OCI-LY3 (cell line): ENCODE results near the gene CLN3.

ENCODE experiments used
- H2AFZ ChIP-seq: fragments of 200-600, 300-600 bp; shearing (Covaris generic); 2 replicates; pipeline ENCODE4 v1.6.0; 2014; ENCODE audit warnings: antibody characterized with exemption, low read depth, low read length
- H3K27ac ChIP-seq: fragments of 200-600, 300-600 bp; sonication (generic); 2 replicates; pipeline ENCODE4 v1.5.1; 2014; ENCODE audit warnings: mild to moderate bottlenecking, low read length, moderate library complexity, mixed read lengths
- H3K27me3 ChIP-seq: fragments of 200-600, 300-600 bp; sonication (generic); 2 replicates; pipeline ENCODE4 v1.6.1; 2014; ENCODE audit warnings: low read depth, low read length, mixed read lengths
- H3K36me3 ChIP-seq: fragments of 200-600, 300-600 bp; sonication (generic); replicated peaks from 2 replicates; pipeline ENCODE3; 2014; ENCODE audit warnings: low read depth, low read length, mixed read lengths
- H3K4me1 ChIP-seq: fragments of 300-600, 200-600 bp; sonication (generic); 2 replicates; pipeline ENCODE4 v1.6.1; 2014; ENCODE audit warnings: low read length, mixed read lengths
- H3K4me2 ChIP-seq: fragments of 200-600, 300-600 bp; sonication (generic); 2 replicates; pipeline ENCODE4 v1.6.1; 2014; ENCODE audit warnings: low read length, mixed read lengths
- H3K4me3 ChIP-seq: fragments of 300-600, 200-600 bp; sonication (generic); 2 replicates; pipeline ENCODE4 v1.5.1; 2014; ENCODE audit warnings: antibody characterized with exemption, mild to moderate bottlenecking, low read length, moderate library complexity
- H3K79me2 ChIP-seq: fragments of 300-600, 200-600 bp; shearing (Covaris generic); 2 replicates; pipeline ENCODE4 v1.6.1; 2014; ENCODE audit warnings: mild to moderate bottlenecking, low read length, mixed read lengths
- H3K9ac ChIP-seq: fragments of 300-600, 200-600 bp; shearing (Covaris generic); 2 replicates; pipeline ENCODE4 v1.6.0; 2014; ENCODE audit warnings: mild to moderate bottlenecking, low read length, moderate library complexity
- H3K9me3 ChIP-seq: fragments of 200-600, 300-600 bp; shearing (Covaris generic); 2 replicates; pipeline ENCODE4 v1.6.1; 2014; ENCODE audit warnings: low read length, mixed read lengths; ENCODE audit not compliant: insufficient read depth
- H4K20me1 ChIP-seq: fragments of 200-600, 300-600 bp; sonication (generic); 2 replicates; pipeline ENCODE4 v1.6.1; 2016; ENCODE audit warnings: low read length, mixed read lengths; ENCODE audit not compliant: insufficient read depth
- EZH2phosphoT487 ChIP-seq: fragments of 200-600 bp; shearing (Covaris generic); IDR thresholded peaks from 2 replicates; pipeline ENCODE4 v1.6.1; 2018; ENCODE audit warnings: antibody characterized with exemption, mixed run types, low read depth
- TF ChIP-seq, protein P1 (sequence below): fragments of 200-600, 300-600 bp; sonication (generic); IDR thresholded peaks from 2 replicates; pipeline ENCODE4 v1.5.1; 2014; ENCODE audit warnings: antibody characterized with exemption, low read length, low read depth

The CLN3 gene

DNA sequence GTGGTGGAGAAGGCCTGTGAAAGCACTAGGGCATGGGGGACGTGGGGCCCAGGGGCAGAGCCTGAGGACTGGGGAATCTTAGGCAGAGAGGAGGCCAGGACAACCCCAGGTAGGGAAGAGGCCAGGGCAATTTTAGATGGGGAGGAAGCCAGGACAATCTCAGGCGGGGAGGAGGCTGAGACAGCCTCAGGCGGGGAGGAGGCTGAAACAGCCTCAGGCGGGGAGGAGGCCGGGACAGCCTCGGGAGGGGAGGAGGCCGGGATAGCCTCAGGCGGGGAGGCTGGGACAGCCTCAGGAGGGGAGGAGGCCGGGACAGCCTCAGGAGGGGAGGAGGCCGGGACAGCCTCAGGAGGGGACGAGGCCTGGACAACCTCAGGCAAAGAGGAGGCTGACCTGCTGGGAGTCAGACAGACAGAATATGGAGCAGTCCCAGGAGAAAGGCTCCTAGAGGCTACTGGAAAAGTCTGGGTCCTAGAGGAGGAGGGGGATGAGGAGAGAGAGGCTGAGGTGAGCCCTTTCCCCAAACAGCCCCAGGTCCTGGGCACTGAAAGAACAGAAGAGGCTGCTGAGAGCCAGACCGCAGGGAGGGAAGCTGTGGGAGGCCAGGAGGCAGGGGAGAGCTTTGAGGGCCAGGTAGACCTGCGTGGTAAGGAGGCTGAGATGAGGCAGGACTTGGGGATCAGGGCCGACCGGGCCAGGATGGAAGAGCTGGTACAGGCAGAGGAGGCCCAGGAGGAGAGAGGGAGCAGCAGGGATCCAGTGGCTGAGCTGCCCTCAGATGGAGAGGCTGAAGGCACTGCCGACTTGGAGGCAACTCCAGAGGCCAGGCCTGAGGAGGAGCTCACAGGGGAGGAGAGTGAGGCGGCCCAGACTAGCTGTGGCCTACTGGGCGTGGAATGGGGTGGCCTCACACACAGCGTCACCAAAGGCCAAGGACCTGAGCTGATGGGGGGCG, 4.2 kb upstream of the CLN3 start:
- peak overlapping the region; percentile 96; the same call in 1 of the 2 replicates for H3K27ac ChIP-seq
- H3K4me2 ChIP-seq = 0 out of 2 replicates have a peak overlapping the region, but pooled peaks have one; percentile 99
- peaks cover 11% of the 10 kb centered on the region for H3K36me3 ChIP-seq
- no peaks in the 10 kb centered on the region for H3K27me3 ChIP-seq
- no peak overlapping the region for H2AFZ ChIP-seq
- H3K79me2 ChIP-seq = no peaks in the 10 kb centered on the region
- TF ChIP-seq, protein P1, sequence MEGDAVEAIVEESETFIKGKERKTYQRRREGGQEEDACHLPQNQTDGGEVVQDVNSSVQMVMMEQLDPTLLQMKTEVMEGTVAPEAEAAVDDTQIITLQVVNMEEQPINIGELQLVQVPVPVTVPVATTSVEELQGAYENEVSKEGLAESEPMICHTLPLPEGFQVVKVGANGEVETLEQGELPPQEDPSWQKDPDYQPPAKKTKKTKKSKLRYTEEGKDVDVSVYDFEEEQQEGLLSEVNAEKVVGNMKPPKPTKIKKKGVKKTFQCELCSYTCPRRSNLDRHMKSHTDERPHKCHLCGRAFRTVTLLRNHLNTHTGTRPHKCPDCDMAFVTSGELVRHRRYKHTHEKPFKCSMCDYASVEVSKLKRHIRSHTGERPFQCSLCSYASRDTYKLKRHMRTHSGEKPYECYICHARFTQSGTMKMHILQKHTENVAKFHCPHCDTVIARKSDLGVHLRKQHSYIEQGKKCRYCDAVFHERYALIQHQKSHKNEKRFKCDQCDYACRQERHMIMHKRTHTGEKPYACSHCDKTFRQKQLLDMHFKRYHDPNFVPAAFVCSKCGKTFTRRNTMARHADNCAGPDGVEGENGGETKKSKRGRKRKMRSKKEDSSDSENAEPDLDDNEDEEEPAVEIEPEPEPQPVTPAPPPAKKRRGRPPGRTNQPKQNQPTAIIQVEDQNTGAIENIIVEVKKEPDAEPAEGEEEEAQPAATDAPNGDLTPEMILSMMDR = no peak
- no peak for TF ChIP-seq EZH2phosphoT487
- no peak overlapping the region for H3K4me3 ChIP-seq
- H3K4me1 ChIP-seq = peaks cover 42% of the 10 kb centered on the region
- H3K9me3 ChIP-seq = no peaks in the 10 kb centered on the region
- no peak overlapping the region for H3K9ac ChIP-seq
- H4K20me1 ChIP-seq = no peaks in the 10 kb centered on the region

DNA sequence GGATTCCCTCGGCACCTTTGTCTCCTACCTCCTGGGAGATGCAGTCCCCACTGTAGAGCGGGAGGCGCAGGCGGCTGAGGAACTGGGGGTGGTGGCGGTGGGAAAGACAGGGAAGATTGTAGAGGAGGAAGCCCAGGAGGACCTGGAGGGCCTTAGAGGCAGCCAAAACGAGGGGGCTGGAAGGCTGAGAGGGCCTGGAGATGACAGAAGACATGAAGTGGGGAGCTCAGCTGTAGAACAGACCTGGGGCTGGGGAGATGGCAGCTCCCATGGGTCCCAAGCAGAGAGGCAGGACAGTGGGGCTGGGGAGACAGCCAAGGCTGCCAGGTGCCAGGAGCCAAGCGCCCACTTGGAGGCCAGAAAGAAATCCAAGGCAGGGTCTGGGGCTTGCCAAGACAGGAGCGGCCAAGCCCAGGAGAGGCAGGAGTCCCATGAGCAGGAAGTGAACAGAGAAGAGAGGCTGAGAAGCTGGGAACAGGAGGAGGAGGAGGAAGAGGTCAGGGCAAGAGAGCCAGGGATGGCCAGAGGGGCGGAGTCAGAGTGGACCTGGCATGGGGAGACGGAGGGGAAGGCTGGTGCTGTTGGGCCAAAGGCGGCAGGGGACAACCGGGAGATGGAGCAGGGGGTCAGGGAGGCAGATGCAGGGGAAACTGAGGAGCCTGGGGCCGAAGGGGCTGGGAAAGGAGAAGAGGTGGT, 3.4 kb upstream of the CLN3 start:
- no peak for TF ChIP-seq EZH2phosphoT487
- TF ChIP-seq, protein P1 = no peak
- peak overlapping the region; percentile 75 for H3K4me3 ChIP-seq
- H3K4me1 ChIP-seq = peaks cover 34% of the 10 kb centered on the region
- H3K9ac ChIP-seq = peak overlapping the region; percentile 87
- H3K4me2 ChIP-seq = peak overlapping the region; percentile 99
- H3K36me3 ChIP-seq = peaks cover 10% of the 10 kb centered on the region
- H3K79me2 ChIP-seq = no peaks in the 10 kb centered on the region
- no peaks in the 10 kb centered on the region for H3K27me3 ChIP-seq
- no peak overlapping the region for H2AFZ ChIP-seq
- H3K9me3 ChIP-seq = no peaks in the 10 kb centered on the region
- peak overlapping the region; percentile 96 for H3K27ac ChIP-seq
- H4K20me1 ChIP-seq = no peaks in the 10 kb centered on the region

DNA sequence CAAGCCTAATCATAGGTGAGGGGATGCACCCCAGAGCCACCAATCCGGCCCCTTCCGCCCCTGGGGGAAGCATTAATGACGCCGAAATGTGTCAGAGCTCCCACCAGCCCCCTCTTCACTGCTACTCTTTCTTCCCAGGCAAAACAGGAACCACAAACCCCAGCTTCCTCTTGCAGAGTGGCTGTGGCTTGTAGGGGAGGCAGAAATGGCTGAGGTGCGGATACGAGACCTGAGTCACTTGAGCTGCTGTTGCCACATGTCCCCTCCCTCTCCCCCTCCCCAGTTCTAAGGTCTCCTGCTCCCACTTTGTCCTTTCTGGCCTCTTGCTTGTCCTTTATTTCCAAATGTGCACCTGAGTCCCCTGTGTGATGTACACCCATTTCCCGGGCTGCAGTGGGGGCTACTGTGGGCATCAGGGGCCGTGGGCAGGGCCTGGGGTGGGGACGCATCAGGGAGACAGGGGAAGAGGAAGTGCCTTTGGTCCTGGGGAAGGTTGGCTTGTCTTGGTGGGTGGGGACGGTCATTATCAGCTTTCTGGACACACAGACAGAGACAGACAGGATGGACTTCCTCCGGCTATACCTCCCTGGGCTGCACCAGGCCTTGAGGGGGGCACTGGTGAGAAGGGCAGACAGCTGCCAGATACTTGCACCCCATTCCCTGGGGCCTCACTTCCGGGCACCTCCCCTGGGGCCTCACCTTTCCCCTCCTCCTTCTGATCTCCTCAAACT, 2.4 kb upstream of the CLN3 start, which contains the start of gene APOBR:
Gene APOBR, plus strand, starts transcription at position 523 of the 731 bp plus-strand sequence. Its CDS starts 39 bp downstream, at position 562.
- Histone ChIP-seq H3K9me3 (no peaks in the 10 kb centered on the region), H3K79me2 (no peaks in the 10 kb centered on the region), H3K27me3 (no peaks in the 10 kb centered on the region), H3K36me3 (peaks cover 9% of the 10 kb centered on the region), H3K4me1 (peaks cover 29% of the 10 kb centered on the region), H3K9ac (peak within 1 kb of the TSS; percentile 87), H3K27ac (peak within 1 kb of the TSS; percentile 96), H3K4me3 (peak within 1 kb of the TSS; percentile 75), H2AFZ (no peak within 1 kb of the TSS), H3K4me2 (peak within 1 kb of the TSS; percentile 99), H4K20me1 (no peaks in the 10 kb centered on the region)
- TF ChIP-seq, protein P1 = no peak
- no peak for TF ChIP-seq EZH2phosphoT487
